ENCODE measurements around the gene PTTG1IP2.
"Not testable (repeated sequence)": the region's sequence is repeated elsewhere in the genome, so short reads cannot be mapped to it uniquely, and the experiment has no call there.

The PTTG1IP2 gene

GRCh38 chr7:90469554-90469953 is at the start of gene PTTG1IP2:
PTTG1IP2 (plus strand) TSS chr7:90469639; CDS start chr7:90469787, 148 bp downstream.
- no peak for DNase-seq

DNA sequence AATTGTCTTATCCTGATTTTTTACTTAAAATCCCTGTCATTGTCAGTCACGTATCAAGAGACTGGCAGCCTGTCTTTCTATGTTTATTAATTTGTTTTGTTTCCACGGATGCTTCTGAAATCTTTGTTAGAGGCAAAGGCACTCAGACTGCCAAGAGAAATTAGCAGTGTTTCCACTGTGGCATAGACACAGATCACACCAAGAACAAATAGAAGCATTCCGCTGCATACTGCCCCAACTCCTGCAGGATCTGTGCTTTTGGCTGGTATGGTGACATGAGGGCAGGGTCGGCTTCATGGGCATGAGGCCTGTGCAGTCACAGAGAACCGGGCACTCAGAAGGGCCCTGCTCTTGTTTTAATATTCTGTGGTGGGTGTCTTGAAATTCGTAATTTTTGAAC is 47.8 kb upstream of the PTTG1IP2 start:
- no peak for DNase-seq

- no peak for DNase-seq
Observed at GRCh38 chr7:90424720-90425119, 44.7 kb upstream of the PTTG1IP2 start.

DNA sequence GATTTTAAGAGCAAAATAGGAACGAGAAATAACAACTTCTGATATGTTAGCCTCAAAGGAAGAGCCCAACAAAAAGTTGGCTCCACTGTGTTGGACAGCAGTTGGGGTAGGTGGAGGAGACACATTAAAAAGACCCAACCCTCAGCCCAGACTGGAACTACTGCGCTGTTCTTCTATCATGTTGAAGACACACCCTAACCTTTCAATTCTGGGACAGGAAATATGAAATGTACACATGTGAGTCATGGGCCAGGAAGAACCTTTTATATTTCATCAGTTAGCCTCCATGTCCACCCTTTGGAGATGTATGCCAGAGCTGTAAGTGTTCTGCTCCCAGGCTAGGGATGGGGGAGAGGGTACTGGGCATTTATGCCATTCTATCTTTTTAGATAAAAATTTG is 44.1 kb upstream of the PTTG1IP2 start:
- DNase-seq: no peak

GRCh38 chr7:90430614-90431460 is 38.6 kb upstream of the PTTG1IP2 start:
- DNase-seq: no peak

GRCh38 chr7:90432752-90433151 is 36.7 kb upstream of the PTTG1IP2 start:
- DNase-seq: no peak

- DNase-seq: no peak
Observed at GRCh38 chr7:90433221-90433620, 36.2 kb upstream of the PTTG1IP2 start.

- DNase-seq: no peak
Observed at GRCh38 chr7:90445633-90446032, 23.8 kb upstream of the PTTG1IP2 start.

DNA sequence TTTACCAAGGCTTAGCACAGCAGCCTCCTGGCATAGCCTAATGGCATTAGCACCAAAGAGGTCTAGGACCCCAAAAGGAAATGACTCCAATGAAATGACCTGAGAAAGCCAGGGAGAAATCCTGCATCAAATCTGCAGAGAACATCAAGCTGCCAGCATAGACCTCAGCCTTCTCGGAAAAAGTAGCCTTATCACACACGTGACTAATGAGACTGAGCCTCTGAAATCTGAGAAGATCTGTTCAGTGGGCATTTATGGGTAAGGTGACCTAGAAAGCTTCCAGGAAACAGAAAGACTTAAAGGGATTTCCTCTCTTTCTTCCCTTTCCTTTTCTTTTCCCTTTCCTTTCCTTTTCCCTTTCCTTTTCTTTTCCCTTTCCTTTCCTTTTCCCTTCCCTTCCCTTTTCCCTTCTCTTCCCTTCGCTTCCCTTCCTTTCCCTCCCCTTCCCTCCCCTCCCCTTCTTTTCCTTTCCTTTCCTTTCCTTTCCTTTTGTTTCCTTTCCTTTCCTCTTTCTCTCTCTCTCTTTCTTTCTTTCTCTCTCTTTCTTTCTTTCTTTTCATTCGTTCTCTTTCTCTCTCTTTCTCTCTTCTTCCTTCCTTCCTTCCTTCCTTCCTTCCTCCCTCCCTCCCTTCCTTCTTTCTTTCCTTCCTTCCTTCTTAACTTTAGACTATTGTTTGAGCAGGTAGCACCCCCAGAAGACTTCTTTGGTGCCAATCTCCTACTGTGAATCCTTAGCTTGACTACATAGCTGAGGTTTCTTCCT is 23.1 kb upstream of the PTTG1IP2 start:
- no peak for DNase-seq

GRCh38 chr7:90453259-90453891 is 16.1 kb upstream of the PTTG1IP2 start:
- DNase-seq: no peak

DNA sequence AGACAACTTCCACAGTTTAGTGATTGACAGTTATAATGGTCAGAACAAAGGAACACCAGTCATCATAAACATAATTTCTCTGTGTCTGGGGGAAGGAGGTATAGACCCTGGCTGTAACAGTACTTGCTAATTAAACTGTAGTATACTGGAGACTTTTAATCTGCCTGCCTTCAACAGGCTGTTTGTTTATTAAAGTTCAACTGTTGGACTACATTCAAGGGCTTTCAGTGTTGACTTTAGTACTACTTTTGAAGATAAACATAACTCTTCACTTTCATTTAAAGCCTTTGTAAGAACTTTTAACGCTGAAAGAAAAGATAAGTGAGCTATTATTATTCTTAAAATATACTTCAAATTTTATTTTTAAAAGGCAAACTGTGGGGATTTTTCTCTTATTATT is 15.5 kb upstream of the PTTG1IP2 start:
- DNase-seq: no peak

- DNase-seq: no peak
Observed at GRCh38 chr7:90455163-90456030, 14.0 kb upstream of the PTTG1IP2 start.

- no peak for DNase-seq
Observed at GRCh38 chr7:90458104-90458503, 11.3 kb upstream of the PTTG1IP2 start.

DNA sequence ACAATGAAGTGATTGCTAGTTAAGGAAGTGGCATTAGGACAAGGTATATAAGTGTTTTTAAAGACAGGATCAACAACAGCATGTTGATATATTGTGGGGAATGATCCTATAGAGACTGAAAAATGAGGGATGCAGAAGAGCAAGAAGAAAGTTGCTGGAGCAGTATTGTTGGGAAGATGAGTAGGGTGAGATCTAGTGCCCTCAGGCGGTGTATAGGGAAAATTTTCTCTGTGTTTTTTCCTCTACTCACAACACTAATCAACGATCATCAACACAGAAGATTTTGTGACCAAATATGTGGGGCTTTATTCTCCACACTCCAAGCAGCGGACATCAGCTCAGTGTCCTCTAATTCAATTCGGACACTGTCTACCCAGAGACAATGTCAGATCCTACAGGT is 9.6 kb upstream of the PTTG1IP2 start:
- no peak for DNase-seq

- DNase-seq: no peak
Observed at GRCh38 chr7:90461219-90461618, 8.2 kb upstream of the PTTG1IP2 start.

GRCh38 chr7:90463151-90463628 is 6.2 kb upstream of the PTTG1IP2 start:
- not testable (repeated sequence) for DNase-seq

DNA sequence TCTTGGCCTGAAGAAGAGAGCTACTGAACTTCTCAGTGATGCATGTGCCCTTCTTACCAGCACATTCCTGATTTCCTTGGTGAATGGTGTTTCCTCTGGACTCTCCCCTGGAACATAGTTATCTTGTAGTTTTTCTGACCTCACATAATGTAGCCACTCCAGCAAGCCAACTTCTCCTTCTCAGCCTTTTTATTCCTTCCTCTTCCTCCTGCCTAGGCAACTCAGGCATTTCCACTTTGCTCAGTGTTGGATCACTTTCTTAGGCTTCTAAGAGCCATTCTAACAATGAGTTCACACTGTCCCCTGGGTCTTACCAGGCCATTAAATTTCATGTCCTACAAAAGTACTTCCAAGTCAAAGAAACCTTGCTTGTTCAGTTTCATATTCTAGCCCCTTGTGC is 3.6 kb upstream of the PTTG1IP2 start:
- DNase-seq: no peak

GRCh38 chr7:90472805-90473540 is 3.5 kb downstream of the PTTG1IP2 start:
- no peak for DNase-seq

GRCh38 chr7:90473814-90474213 is 4.4 kb downstream of the PTTG1IP2 start:
- DNase-seq: no peak

GRCh38 chr7:90474284-90475210 is 5.1 kb downstream of the PTTG1IP2 start:
- DNase-seq: no peak

DNA sequence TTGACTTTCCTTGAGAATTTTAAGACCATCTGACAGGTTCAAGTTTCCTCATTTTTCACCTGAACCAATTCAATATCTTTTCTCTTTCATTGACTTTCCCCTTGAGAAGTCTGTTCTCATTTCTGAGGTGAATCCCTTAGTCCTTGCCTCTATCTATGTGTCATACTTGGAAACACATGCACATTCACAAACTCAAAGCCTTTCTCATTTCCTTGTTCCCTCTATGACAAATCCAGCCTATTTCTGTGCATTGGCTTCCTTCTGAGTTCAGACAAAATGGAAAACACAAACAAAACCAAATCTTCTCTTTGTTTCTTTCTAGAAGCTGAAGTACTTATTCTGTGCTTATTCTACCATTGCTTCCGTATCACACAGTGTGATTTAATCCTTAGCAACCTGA is 13.8 kb downstream of the PTTG1IP2 start:
- no peak for DNase-seq

All from stimulated activated CD4-positive, alpha-beta T cell treated with anti-CD3 and anti-CD28 coated beads, Interleukin-1b, Interleukin-23, amount 100 ng/mL, for 48 hours (primary cell).